Smooth muscle cell of the brain vasculature (primary cell): Measurements from ENCODE around the gene KDM5A.
"Not testable (repeated sequence)": the region's sequence is repeated elsewhere in the genome, so short reads cannot be mapped to it uniquely, and the experiment has no call there.

ENCODE experiments used
- DNase-seq: peaks from one replicate; pipeline ENCODE4 v3.0.0-alpha.2; 2012; ENCODE audit warnings: low read depth, low spot score

KDM5A gene

DNA sequence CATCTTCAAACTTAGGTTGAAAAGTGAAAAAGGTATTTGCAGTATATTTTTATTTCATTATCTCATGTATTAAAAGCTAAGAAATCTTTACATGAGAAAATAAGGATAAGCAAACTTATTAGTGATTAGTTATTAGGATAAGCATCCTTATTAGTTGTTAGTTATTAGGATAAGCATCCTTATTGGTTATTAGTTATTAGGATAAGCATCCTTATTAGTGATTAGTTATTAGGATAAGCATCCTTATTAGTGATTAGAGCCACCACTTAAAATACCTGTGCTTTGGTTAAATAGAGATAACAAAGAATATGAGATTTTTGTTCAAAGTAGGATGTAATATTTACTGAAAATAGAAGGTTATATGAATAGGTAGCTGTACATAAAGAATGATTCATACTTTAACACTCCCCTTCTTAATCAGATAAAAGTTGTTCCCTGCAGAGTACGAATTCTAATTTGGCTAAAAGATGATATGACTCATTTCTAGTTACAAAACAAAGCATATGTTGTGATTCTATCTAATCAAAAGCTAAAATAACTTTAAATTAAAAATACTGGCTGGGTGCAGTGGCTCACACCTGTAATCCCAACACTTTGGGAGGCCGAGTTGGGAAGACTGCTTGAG, 56.4 kb downstream of the KDM5A start:
- no peak for DNase-seq

DNA sequence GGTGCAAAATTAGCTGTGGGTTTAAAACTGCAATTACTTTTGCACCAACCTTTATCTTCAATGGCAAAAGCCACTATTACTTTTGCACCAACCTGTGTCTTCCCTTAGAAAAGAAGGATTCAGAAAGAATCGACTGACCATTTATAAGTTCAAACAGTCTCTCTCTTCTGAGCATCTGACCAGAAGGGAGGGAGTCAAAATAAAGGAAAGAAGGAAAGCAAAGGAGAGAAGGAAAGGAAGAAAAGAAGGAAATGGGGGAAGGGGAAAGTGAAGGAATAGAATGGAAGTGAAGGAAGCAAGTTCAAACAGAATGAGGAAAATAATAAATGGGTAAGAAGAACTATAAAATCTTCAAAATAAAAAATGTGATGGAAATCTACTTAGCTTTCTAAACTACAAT, 57.8 kb downstream of the KDM5A start:
- no peak for DNase-seq

DNA sequence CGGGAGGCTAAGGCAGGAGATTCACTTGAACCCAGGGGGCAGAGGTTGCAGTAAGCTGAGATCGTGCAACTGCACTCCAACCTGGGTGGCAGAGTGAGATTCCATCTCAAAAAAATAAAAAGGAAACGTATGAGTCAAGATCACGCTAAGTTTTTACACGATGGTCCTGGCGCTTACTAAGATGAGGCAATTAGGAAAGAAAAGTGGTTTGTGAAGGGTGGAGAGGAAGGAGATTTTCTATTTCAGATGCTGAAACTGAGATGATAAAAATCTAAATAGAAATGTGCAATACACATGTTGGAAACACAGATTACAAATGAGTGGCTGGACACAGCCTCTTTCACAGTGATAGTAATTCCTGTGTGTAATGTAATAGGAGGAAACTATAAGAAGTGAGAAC, 63.2 kb downstream of the KDM5A start:
- DNase-seq: no peak

DNA sequence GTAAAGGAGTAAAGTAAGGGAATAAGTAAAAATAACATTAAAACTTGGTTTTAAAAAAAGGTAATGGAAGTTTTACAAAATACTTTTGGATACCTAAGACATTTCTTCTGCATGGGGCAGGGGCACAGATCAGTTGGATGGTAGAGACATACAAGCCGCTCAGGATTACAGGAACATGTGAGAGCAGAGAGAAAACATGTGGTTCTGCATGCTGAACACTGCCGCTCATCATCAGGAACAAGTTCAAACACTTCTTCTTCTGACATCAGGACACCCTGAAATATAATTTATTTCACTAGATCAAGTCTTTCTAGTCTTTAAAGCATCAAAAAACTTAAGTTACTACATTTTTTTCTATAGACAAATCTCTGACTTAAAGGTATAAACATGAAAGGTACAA, 65.6 kb downstream of the KDM5A start:
- DNase-seq: no peak

- no peak for DNase-seq
These were observed 67.4 kb downstream of the KDM5A start for GRCh38 chr12:321606-322326.

DNA sequence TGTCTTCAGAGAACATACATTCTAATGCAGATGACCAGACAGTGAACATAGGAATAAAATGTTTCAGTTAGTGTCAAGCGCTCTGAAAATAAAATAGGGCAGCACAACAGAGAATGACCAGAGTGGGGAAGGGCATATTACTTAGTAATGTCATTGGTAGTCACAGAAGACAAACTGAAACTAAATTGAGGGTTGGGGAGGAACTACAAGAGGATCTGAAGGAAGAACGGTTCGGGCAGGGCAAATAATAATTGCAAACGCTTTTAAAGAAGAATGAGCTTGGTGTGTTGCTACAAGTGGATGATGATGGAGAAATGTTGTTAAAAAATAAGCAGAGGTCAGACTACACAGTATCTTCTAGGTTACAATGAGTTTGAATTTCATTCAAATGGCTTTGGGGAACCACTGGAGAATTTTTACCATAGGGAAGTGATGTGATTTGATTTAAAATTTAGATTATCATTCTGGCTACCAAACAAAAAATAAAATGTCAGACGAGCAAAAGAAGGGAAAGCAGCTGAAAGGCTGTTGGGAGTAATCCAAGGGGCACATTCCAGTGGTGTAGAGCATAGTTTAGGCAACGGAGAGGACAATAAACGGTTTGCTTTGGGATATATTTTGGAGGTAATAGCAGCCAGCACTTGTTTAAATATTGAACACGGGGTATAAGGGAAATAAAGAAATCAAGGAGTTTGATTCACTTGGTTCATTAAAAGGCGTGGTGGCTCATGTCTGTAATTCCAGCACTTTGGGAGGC, 70.2 kb downstream of the KDM5A start:
- DNase-seq: no peak

DNA sequence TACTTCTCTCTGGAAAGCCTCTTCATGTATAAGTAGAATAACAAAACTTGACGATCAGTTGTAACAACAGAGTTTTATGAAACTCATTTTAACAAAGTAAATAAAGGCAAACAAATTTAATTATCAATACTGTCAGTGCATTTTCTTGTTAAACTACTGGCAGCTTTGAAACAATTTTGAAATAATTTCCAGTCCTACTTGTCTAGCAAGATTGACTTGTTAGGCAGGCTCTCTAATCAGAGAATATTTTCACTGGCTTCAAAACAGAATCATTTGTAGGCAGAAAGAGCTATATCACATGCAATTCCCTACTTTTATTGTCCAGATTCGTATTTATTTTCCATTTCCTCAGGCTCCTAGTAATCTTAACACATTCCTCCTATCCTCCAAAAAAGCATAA, 80.6 kb downstream of the KDM5A start:
- DNase-seq: no peak

GRCh38 chr12:307406-307805, 81.7 kb downstream of the KDM5A start:
- no peak for DNase-seq

DNA sequence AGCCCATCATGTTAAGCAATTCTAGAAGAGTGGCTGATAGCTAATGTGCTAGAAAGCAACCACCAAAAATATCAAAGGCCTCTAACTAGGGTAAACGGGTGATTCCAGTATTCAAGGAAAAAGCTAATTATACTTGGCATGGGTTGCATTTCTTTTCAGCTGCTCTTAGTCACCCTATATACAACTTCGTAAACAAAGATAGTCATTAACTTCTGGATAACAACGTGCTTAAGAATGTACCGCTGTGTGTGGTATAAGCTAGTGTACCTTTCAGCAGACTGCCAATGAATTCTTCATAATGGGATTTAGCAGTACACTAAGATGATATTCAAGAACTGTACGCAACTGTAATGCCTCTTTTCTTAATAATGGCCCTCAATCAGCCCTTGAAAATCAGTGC, 84.3 kb downstream of the KDM5A start:
- DNase-seq: no peak

DNA sequence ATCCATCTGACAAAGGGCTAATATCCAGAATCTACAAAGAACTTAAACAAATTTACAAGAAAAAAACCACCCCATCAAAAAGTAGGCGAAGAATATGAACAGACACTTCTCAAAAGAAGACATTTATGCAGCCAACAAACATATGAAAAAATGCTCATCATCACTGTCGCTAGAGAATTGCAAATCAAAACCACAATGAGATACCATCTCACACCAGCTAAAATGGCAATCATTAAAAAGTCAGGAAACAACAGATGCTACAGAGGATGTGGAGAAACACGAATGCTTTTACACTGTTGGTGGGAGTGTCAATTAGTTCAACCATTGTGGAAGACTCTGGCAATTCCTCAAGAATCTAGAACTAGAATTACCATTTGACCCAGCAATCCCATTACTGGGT, 86.4 kb downstream of the KDM5A start:
- DNase-seq: not testable (repeated sequence)

DNA sequence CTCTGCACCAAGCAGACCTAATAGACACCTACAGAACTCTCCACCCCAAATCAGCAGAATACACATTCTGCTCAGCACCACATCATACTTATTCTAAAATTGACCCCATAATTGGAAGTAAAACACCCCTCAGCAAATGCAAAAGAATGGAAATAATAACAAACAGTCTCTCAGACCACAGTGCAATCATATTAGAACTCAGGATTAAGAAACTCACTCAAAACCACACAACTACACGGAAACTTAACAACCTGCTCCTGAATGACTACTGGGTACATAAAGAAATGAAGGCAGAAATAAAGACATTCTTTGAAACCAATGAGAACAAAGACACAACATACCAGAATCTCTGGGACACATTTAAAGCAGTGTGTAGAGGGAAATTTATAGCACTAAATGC, 89.0 kb downstream of the KDM5A start:
- not testable (repeated sequence) for DNase-seq

- not testable (repeated sequence) for DNase-seq
These were observed 89.6 kb downstream of the KDM5A start for GRCh38 chr12:299511-299910.

DNA sequence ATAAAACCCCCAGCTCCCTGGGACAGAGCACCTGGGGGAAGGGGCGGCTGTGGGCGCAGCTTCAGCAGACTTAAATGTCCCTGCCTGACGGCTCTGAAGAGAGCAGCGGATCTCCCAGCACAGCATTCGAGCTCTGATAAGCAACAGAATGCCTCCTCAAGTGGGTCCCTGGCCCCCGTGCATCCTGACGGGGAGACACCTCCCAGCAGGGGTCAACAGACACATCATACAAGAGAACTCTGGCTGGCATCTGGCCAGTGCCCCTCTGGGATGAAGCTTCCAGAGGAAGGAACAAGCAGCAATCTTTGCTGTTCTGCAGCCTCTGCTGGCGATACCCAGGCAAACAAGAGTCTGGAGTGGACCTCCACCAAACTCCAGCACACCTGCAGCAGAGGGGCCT, 91.1 kb downstream of the KDM5A start:
- DNase-seq: not testable (repeated sequence)

- no peak for DNase-seq
These were observed 94.0 kb downstream of the KDM5A start for GRCh38 chr12:295132-295531.

DNA sequence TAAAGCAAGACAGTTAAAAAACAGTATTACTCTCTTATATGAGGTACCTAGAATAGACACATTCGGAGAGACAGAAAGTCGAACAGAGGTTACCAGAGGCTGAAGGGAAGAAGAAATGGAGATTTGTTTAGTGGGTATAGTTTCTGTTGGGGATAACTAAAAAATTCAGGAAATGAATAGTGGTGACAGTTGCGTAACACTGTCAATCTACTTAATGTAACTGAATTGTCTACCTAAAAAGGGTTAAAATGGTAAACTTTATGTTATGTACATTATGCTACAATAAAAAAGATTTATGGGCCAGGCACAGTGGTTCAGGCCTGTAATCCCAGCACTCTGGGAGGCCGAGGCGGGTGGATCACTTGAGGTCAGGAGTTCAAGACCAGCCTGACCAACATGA, 95.9 kb downstream of the KDM5A start:
- no peak for DNase-seq

DNA sequence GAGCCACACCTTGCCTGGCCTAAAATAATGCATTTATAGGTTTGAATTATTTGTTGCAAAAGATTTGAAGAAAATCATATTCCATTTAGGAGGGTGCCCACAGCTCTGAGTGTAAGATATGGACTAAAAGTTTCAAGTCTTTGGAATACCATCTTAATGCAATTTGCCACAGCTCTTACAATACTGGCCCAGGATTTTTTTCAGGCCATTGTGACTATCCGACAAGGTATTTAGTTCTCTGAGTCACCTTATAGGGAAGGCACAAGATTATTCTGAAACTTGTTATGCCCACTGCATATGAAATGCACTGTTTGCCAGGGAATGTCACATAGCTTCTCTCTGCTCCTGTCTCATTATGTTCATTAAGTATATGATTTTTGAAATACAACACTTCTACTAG, 96.9 kb downstream of the KDM5A start:
- DNase-seq: no peak

DNA sequence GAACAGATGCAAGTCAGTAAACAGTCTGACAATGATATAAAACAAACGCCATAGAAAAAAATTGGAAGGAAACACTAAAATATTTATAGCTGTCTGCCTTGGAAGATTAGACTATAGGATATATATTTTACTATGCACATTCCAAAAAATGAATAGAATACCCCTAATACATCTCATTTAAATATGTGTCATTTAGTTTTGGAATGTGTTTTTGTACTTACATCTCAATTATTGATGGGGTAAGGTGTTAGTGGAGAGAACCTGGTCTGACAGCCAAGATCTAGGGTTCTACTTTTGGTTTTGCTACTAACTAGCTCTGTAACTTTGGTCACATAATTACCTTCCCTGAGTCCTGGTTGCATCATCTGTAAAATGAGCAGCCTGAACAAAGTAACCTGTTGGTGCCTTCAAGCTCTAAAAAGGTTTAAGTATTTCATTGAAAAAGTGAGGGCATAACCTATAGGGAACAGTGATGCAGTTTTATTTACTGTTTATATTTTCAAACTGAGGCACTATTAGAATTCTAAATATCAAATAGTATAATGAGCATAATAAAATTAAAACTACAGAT, 97.9 kb downstream of the KDM5A start:
- DNase-seq: no peak

DNA sequence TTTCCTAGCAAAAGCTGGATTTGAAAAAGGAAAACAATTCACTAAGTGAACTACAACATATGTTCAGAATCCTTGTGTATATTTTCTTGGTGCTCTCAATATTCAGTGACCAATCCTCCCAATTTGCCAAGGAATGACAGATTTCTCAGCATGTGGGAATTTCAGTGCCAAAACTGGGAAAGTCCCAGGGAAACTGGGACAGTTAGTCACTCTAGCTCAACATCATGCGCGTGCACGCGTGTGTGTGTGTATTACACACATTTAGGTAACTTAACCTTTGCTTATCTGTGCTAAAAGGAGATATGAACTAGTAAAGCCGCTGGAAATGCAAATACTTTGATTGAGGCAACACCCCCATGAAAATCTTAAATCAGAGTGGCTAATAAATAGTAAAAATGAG, 100.4 kb downstream of the KDM5A start:
- DNase-seq: no peak

DNA sequence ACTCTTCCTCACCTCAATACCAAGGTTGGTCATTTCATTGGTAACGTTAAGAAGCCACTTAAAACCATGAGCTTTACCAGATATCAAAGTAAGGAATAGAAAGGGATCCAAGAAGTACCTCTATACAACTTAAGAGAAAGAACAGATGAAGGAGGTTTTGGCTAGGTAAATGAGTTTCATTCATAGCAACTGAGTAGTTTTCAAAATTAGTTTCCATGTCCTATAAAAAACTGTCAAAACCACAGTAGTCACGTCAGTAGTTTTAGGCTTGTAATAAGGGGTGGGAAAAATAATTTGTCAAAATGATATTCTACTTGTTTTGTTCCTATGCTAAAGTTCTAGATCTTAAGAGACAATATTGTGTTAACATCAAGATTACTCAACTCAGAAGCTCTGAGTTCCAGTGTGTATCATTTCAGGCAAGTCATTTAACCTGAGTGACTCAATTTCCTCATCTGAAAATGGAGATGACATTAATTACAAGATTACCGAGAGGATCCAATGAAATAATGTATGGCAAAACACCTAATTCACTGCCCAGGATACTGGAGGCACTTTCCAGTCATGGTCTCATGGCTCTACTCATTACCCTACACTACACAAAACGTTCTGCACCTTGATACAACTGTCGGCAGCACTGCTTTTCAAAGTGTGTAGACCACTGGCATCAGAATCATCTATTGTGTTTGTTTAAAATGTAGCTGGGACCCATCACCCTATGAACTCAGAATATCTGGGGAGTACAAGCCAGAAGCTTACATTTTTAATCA, 102.4 kb downstream of the KDM5A start:
- no peak for DNase-seq

GRCh38 chr12:278046-278445, 111.1 kb downstream of the KDM5A start:
- no peak for DNase-seq

GRCh38 chr12:275812-276211, 113.3 kb downstream of the KDM5A start:
- no peak for DNase-seq

DNA sequence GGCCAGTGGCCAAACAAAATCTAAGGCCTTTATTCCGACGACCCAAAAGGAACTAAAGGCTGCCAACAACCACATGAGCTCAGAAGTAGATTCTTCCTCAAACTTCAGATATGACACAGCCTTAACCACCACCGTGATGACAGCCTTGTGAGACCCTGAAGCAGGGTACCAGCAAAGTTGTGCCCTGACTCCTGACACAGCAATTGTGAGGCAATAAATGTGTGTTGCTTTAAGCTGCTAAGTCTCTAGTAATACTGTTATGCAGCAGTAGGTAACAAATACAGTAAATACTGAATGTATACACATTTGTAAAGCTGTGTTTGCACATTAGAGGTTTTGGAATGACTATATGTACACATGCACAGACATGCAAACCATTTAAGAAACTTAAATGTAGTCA, 115.7 kb downstream of the KDM5A start:
- no peak for DNase-seq
